Psoas muscle (tissue), 8 donors: ENCODE measurements around the gene SLC12A8. TPM values are rescaled to one million over a fixed set of nuclear protein-coding genes. Genes with fewer than 3 reads are reported as not detected.
"Not testable (repeated sequence)": the region's sequence is repeated elsewhere in the genome, so short reads cannot be mapped to it uniquely, and the experiment has no call there.

Experiments used
- ATAC-seq, 4 donors: fragments of 200-7000 bp; cut with Tn5 transposase; one replicate each; pipeline ENCODE4 v1.9.1; 2020; ENCODE audit warnings: moderate library complexity in 3 of 4, mild to moderate bottlenecking in 2 of 4
- DNase-seq, 2 donors: peaks; one replicate each; pipeline ENCODE4 v3.0.0-alpha.2; 2020
- H3K27ac ChIP-seq: fragments of 200-600 bp; one replicate; pipeline ENCODE4 v1.8.0; 2022
- H3K27me3 ChIP-seq, 3 donors: fragments of 200-600 bp in 1 of 3; one replicate each; pipeline versions ENCODE4 v1.6.1 to v1.8.0; 2013 to 2022; ENCODE audit warnings: low read length in 2 of 3, mild to moderate bottlenecking in 2 of 3, moderate library complexity in 1 of 3; ENCODE audit not compliant: insufficient read depth in 3 of 3
- H3K36me3 ChIP-seq, 2 donors: fragments of 200-600 bp in 1 of 2; one replicate each; pipeline versions ENCODE4 v1.6.1 to v1.8.0; 2013 to 2022; ENCODE audit warnings: low read depth in 1 of 2, mild to moderate bottlenecking in 1 of 2, moderate library complexity in 1 of 2; ENCODE audit not compliant: insufficient read depth in 1 of 2
- H3K4me1 ChIP-seq: fragments of 200-600 bp; one replicate; pipeline ENCODE4 v1.8.0; 2022
- H3K4me3 ChIP-seq: fragments of 200-600 bp; one replicate; pipeline ENCODE4 v1.8.0; 2022; ENCODE audit warnings: mild to moderate bottlenecking
- H3K9me3 ChIP-seq: fragments of 200-600 bp; one replicate; pipeline ENCODE4 v1.8.0; 2022
- WGBS, 3 donors: extraction: QIAGEN DNeasy Blood & Tissue Kit; methylation state at CpG; one replicate each; pipeline versions ENCODE4 v1.1.6 to v1.1.7; 2013; 5-methylcytosine and 5-hydroxymethylcytosine counted together
- intact Hi-C, 2 donors: fragments of 100-400 bp; cut with DNase I; formaldehyde crosslinking; loops; one replicate each; pipeline versions ENCODE4 v1.11.0 to v1.14.2; 2022
- polyA plus RNA-seq, 3 donors: library from polyadenylated mRNA; stranded (reverse); fragments of 200-250 nt; gene quantifications; one replicate each; pipeline ENCODE4 v1.2.3, GENCODE V29; 2013
- total RNA-seq, 4 donors: library from RNA; stranded (reverse); fragmentation: NEBNext Ultra II Directional in 2 of 4; extraction: Animal tissue kit (Norgen Biotek cat#: 25700) in 2 of 4; gene quantifications; one replicate each; pipeline versions ENCODE4 v1.2.1 to v1.2.4, GENCODE V29; 2021 to 2023
- TF ChIP-seq, protein P1 (sequence below): fragments of 200-600 bp; IDR thresholded peaks from one replicate; pipeline ENCODE4 v1.8.0; 2022; ENCODE audit warnings: antibody characterized with exemption
- donor health status: healthy with polysubstance abuse.
- donor health status: DM: no; HTN: no; CAD: no; lungs with moderate emphysema.
- donor health status: Bipolar disorder and iron deficiency.
- donor health status: healthy.
- donor health status: DM: yes; HTN: yes; CAD: no.
- donor health status: DM: no; HTN: no; CAD: no.
- donor health status: DM: no; HTN: no; CAD: no.
- donor health status: DM: yes; HTN: yes; CAD: no.

SLC12A8 gene
- total and polyA plus RNA-seq, 7 donors, result 0.06 to 0.93 (median 0.33) TPM; not detected in 1

DNA sequence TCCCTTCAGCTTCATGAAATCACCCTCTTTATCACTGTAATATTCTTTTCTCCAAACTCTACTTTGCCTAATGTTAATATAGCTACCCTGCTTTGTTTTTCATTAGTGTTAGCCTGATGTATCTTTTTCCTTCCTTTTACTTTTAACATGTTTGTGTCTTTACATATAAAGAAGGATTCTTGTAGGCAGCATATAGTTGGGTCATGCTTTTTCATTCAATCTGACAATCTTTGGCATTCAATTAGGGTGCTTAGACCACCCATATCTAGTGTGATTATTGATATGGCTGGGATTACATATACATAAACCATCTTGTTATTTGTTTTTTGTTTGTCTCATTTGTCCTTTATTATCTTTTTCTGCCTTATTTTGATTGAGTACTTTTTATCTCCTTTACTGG is 121.9 kb downstream of the SLC12A8 start:
- H3K4me1 ChIP-seq, result peaks cover 9% of the 10 kb centered on the region
- ATAC-seq, result no peak
- no peaks in the 10 kb centered on the region for H3K9me3 ChIP-seq
- H3K4me3 ChIP-seq, result no peak overlapping the region
- intact Hi-C loops, result no loop called here
- H3K27me3 ChIP-seq, result no peaks in the 10 kb centered on the region
- no peaks in the 10 kb centered on the region for H3K36me3 ChIP-seq
- TF ChIP-seq, protein P1, sequence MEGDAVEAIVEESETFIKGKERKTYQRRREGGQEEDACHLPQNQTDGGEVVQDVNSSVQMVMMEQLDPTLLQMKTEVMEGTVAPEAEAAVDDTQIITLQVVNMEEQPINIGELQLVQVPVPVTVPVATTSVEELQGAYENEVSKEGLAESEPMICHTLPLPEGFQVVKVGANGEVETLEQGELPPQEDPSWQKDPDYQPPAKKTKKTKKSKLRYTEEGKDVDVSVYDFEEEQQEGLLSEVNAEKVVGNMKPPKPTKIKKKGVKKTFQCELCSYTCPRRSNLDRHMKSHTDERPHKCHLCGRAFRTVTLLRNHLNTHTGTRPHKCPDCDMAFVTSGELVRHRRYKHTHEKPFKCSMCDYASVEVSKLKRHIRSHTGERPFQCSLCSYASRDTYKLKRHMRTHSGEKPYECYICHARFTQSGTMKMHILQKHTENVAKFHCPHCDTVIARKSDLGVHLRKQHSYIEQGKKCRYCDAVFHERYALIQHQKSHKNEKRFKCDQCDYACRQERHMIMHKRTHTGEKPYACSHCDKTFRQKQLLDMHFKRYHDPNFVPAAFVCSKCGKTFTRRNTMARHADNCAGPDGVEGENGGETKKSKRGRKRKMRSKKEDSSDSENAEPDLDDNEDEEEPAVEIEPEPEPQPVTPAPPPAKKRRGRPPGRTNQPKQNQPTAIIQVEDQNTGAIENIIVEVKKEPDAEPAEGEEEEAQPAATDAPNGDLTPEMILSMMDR, result no peak
- no peak overlapping the region for H3K27ac ChIP-seq
- DNase-seq, result no peak

DNA sequence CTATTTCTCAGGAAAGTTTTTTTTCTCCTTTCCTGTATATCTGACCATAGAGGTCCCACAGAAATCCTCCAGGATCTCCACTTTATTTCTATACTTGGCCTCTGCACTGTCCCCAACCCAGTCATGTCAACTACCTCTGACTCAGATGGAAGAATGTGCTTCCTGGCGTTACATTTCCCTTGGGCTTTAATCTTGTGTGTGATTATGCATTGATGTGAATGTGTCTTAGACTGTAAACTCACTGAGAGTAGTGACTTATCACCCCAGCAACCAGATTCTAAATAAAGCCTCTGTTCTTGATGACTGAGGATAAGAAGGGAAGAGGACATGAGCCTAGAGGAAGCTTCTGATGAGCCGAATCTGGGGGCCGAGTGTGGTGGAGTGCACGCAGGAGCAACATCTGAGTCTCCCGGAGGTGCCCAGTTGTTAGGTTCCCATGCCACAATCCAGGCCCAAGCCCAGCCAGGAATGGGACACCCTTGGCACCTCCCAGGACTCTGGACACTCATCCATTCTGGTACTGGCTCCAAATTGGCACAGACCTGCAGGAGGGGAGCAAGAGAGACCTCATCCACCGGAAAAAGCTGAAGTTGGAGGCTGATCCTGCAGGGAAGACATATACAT is 124.7 kb downstream of the SLC12A8 start:
- no peaks in the 10 kb centered on the region for H3K9me3 ChIP-seq
- ATAC-seq (peak; percentile 68 to 87 (median 74)), DNase-seq (no peak)
- no peaks in the 10 kb centered on the region for H3K36me3 ChIP-seq
- 18 to 35% (median 26%) methylated on average over 6 of the region's 6 CpGs for WGBS, 3 donors
- TF ChIP-seq, protein P1, result no peak
- H3K27ac ChIP-seq, result no peak overlapping the region
- peaks cover 9% of the 10 kb centered on the region for H3K4me1 ChIP-seq
- intact Hi-C loops, result no loop called here
- no peaks in the 10 kb centered on the region for H3K27me3 ChIP-seq
- no peak overlapping the region for H3K4me3 ChIP-seq

DNA sequence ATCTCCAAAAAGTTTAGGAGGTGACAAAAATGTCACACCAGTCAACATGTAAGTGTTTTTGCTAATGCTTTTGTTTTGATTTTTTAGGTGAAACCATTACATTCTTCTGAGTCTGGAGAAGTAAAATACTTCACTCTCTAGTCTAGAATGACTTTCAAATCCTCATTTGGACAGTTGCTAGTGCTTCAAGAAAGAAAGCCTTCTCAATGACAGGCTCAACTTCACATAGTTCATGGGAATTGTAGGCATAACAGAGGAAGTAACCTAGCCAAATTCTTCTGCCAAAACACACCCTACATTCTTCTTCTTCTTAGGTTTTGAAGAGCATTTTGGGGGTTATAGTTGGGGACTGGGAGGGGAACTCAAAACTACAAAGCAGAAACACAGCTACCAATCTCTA is 127.4 kb downstream of the SLC12A8 start:
- intact Hi-C loops, result no loop called here
- no peak overlapping the region for H3K4me3 ChIP-seq
- DNase-seq (no peak), ATAC-seq (no peak)
- TF ChIP-seq, protein P1, result no peak
- H3K36me3 ChIP-seq, result no peaks in the 10 kb centered on the region
- peaks cover 9% of the 10 kb centered on the region for H3K4me1 ChIP-seq
- no peaks in the 10 kb centered on the region for H3K9me3 ChIP-seq
- H3K27ac ChIP-seq, result no peak overlapping the region
- H3K27me3 ChIP-seq, result no peaks in the 10 kb centered on the region

DNA sequence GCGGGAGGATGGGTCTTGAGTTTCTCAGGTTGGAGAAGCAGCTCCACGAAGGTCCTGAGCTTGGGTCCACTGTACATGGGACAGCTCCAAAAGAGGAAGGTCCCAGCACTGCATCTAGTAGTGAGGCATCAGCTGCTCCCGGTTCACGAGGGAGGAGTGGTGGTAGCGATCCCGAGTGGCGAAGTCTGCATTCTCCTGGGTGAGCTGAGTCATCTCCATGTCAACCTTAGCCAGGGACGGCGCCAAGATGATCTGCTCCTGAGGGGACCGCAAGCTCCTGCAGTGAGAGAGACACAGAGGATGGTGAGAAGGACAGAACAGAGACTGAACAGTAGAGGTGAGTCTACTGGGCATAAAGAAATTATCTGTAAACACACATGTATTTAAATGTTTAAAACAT is 128.8 kb downstream of the SLC12A8 start:
- no peak for DNase-seq
- WGBS, 3 donors, result 58 to 70% (median 69%) methylated on average over 10 of the region's 10 CpGs
- TF ChIP-seq, protein P1, result no peak
- Histone ChIP-seq H3K4me1 (peaks cover 9% of the 10 kb centered on the region), H3K36me3 (no peaks in the 10 kb centered on the region), H3K9me3 (no peaks in the 10 kb centered on the region), H3K27ac (no peak overlapping the region), H3K27me3 (no peaks in the 10 kb centered on the region), H3K4me3 (no peak overlapping the region)
- ATAC-seq, result no peak
- intact Hi-C loops, result no loop called here

DNA sequence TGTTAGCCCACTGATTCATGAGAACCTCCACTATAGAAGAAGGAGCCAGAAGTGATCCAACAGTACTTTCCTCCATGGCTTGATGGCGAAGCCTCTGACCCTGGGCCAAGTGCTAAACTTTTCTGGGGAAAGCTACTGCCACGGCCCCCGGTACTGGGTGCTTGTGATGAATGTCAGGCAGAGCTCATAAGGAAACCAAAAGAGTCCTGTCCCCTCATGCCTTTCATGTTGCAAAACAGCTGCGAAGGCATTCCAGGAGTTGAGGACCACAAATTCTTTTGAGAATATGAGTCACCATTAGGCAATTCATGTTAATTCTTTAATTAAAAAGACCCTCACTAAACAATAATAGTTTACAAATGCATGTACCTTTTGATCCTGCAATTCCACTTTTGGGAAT is 130.2 kb downstream of the SLC12A8 start:
- H3K4me3 ChIP-seq, H3K9me3 ChIP-seq, H3K4me1 ChIP-seq, intact Hi-C loops, DNase-seq, H3K27ac ChIP-seq, H3K27me3 ChIP-seq, H3K36me3 ChIP-seq, ATAC-seq: not testable (repeated sequence)
- 60 to 81% (median 67%) methylated on average over 4 of the region's 4 CpGs for WGBS, 3 donors
